ENCODE data around the gene NDUFAF8.

NDUFAF8 gene

GRCh38 chr17:81278831-81279230 lies 39.7 kb downstream of the NDUFAF8 start:
- Histone ChIP-seq H3K36me3 (ENCODE audit: control insufficient read depth in 5 of 5, insufficient read depth in 5 of 5, low read length in 5 of 5) (peaks cover 0 to 88% (median 72%) of the 10 kb centered on the region in 5 donors), H3K9me3 (ENCODE audit: control insufficient read depth in 5 of 5, low read length in 5 of 5) (no peaks in the 10 kb centered on the region), H3K4me1 (ENCODE audit: control insufficient read depth in 5 of 5, insufficient read depth in 5 of 5, low read length in 5 of 5) (peaks cover 0 to 13% (median 4%) of the 10 kb centered on the region in 5 donors), H3K4me3 (ENCODE audit: low read depth in 1 of 5, low read length in 5 of 5) (no peak overlapping the region), H3K27ac (ENCODE audit: low read depth, low read length) (no peak overlapping the region), H3K27me3 (ENCODE audit: control insufficient read depth in 5 of 5, insufficient read depth in 4 of 5, low read length in 5 of 5) (no peaks in the 10 kb centered on the region), H3K9ac (ENCODE audit: low read length in 5 of 5) (no peak overlapping the region)

- Histone ChIP-seq H3K9ac (ENCODE audit: low read length in 5 of 5) (no peak overlapping the region), H3K4me1 (ENCODE audit: control insufficient read depth in 5 of 5, insufficient read depth in 5 of 5, low read length in 5 of 5) (peaks cover 0 to 14% (median 4%) of the 10 kb centered on the region in 5 donors), H3K36me3 (ENCODE audit: control insufficient read depth in 5 of 5, insufficient read depth in 5 of 5, low read length in 5 of 5) (peaks cover 0 to 80% (median 65%) of the 10 kb centered on the region in 5 donors), H3K27me3 (ENCODE audit: control insufficient read depth in 5 of 5, insufficient read depth in 4 of 5, low read length in 5 of 5) (no peaks in the 10 kb centered on the region), H3K4me3 (ENCODE audit: low read depth in 1 of 5, low read length in 5 of 5) (no peak overlapping the region), H3K27ac (ENCODE audit: low read depth, low read length) (no peak overlapping the region), H3K9me3 (ENCODE audit: control insufficient read depth in 5 of 5, low read length in 5 of 5) (no peaks in the 10 kb centered on the region)
Observed at GRCh38 chr17:81279278-81280275, 40.5 kb downstream of the NDUFAF8 start.

- peaks cover 0 to 73% (median 58%) of the 10 kb centered on the region in 5 donors for H3K36me3 ChIP-seq (ENCODE audit: control insufficient read depth in 5 of 5, insufficient read depth in 5 of 5, low read length in 5 of 5)
- no peaks in the 10 kb centered on the region for H3K9me3 ChIP-seq (ENCODE audit: control insufficient read depth in 5 of 5, low read length in 5 of 5)
- no peak overlapping the region for H3K9ac ChIP-seq (ENCODE audit: low read length in 5 of 5)
- peaks cover 2 to 24% (median 13%) of the 10 kb centered on the region in 5 donors for H3K4me1 ChIP-seq (ENCODE audit: control insufficient read depth in 5 of 5, insufficient read depth in 5 of 5, low read length in 5 of 5)
- H3K27ac ChIP-seq (ENCODE audit: low read depth, low read length), result no peak overlapping the region
- no peak overlapping the region for H3K4me3 ChIP-seq (ENCODE audit: low read depth in 1 of 5, low read length in 5 of 5)
- H3K27me3 ChIP-seq (ENCODE audit: control insufficient read depth in 5 of 5, insufficient read depth in 4 of 5, low read length in 5 of 5), result no peaks in the 10 kb centered on the region
Observed at GRCh38 chr17:81280571-81280970, 41.5 kb downstream of the NDUFAF8 start.

GRCh38 chr17:81282141-81282540 lies 43.0 kb downstream of the NDUFAF8 start:
- no peak overlapping the region for H3K9ac ChIP-seq (ENCODE audit: low read length in 5 of 5)
- no peaks in the 10 kb centered on the region for H3K27me3 ChIP-seq (ENCODE audit: control insufficient read depth in 5 of 5, insufficient read depth in 4 of 5, low read length in 5 of 5)
- peaks cover 0 to 63% (median 47%) of the 10 kb centered on the region in 5 donors for H3K36me3 ChIP-seq (ENCODE audit: control insufficient read depth in 5 of 5, insufficient read depth in 5 of 5, low read length in 5 of 5)
- no peak overlapping the region for H3K27ac ChIP-seq (ENCODE audit: low read depth, low read length)
- peaks cover 4 to 39% (median 29%) of the 10 kb centered on the region in 5 donors for H3K4me1 ChIP-seq (ENCODE audit: control insufficient read depth in 5 of 5, insufficient read depth in 5 of 5, low read length in 5 of 5)
- no peaks in the 10 kb centered on the region for H3K9me3 ChIP-seq (ENCODE audit: control insufficient read depth in 5 of 5, low read length in 5 of 5)
- no peak overlapping the region for H3K4me3 ChIP-seq (ENCODE audit: low read depth in 1 of 5, low read length in 5 of 5)

GRCh38 chr17:81282876-81283275 lies 43.8 kb downstream of the NDUFAF8 start:
- Histone ChIP-seq H3K27me3 (ENCODE audit: control insufficient read depth in 5 of 5, insufficient read depth in 4 of 5, low read length in 5 of 5) (no peaks in the 10 kb centered on the region), H3K9ac (ENCODE audit: low read length in 5 of 5) (no peak overlapping the region), H3K4me3 (ENCODE audit: low read depth in 1 of 5, low read length in 5 of 5) (no peak overlapping the region), H3K27ac (ENCODE audit: low read depth, low read length) (no peak overlapping the region), H3K9me3 (ENCODE audit: control insufficient read depth in 5 of 5, low read length in 5 of 5) (no peaks in the 10 kb centered on the region), H3K36me3 (ENCODE audit: control insufficient read depth in 5 of 5, insufficient read depth in 5 of 5, low read length in 5 of 5) (peaks cover 0 to 64% (median 51%) of the 10 kb centered on the region in 5 donors), H3K4me1 (ENCODE audit: control insufficient read depth in 5 of 5, insufficient read depth in 5 of 5, low read length in 5 of 5) (peaks cover 4 to 42% (median 36%) of the 10 kb centered on the region in 5 donors)

GRCh38 chr17:81285179-81285878 lies 46.2 kb downstream of the NDUFAF8 start:
- H3K4me1 ChIP-seq (ENCODE audit: control insufficient read depth in 5 of 5, insufficient read depth in 5 of 5, low read length in 5 of 5), result peaks cover 4 to 36% (median 31%) of the 10 kb centered on the region in 5 donors
- peak overlapping the region in 4 of 5 donors; percentile 42 to 75 (median 64) for H3K9ac ChIP-seq (ENCODE audit: low read length in 5 of 5)
- peak overlapping the region; percentile 87 for H3K27ac ChIP-seq (ENCODE audit: low read depth, low read length)
- H3K9me3 ChIP-seq (ENCODE audit: control insufficient read depth in 5 of 5, low read length in 5 of 5), result no peaks in the 10 kb centered on the region
- peak overlapping the region; percentile 44 to 65 (median 58) for H3K4me3 ChIP-seq (ENCODE audit: low read depth in 1 of 5, low read length in 5 of 5)
- no peaks in the 10 kb centered on the region for H3K27me3 ChIP-seq (ENCODE audit: control insufficient read depth in 5 of 5, insufficient read depth in 4 of 5, low read length in 5 of 5)
- H3K36me3 ChIP-seq (ENCODE audit: control insufficient read depth in 5 of 5, insufficient read depth in 5 of 5, low read length in 5 of 5), result peaks cover 4 to 61% (median 42%) of the 10 kb centered on the region in 5 donors

- H3K9me3 ChIP-seq (ENCODE audit: control insufficient read depth in 5 of 5, low read length in 5 of 5), result no peaks in the 10 kb centered on the region
- peaks cover 4 to 62% (median 39%) of the 10 kb centered on the region in 5 donors for H3K36me3 ChIP-seq (ENCODE audit: control insufficient read depth in 5 of 5, insufficient read depth in 5 of 5, low read length in 5 of 5)
- peak overlapping the region in 3 of 5 donors; percentile 42 to 75 (median 56) for H3K9ac ChIP-seq (ENCODE audit: low read length in 5 of 5)
- H3K27ac ChIP-seq (ENCODE audit: low read depth, low read length), result peak overlapping the region; percentile 87
- H3K4me1 ChIP-seq (ENCODE audit: control insufficient read depth in 5 of 5, insufficient read depth in 5 of 5, low read length in 5 of 5), result peaks cover 4 to 36% (median 31%) of the 10 kb centered on the region in 5 donors
- no peaks in the 10 kb centered on the region for H3K27me3 ChIP-seq (ENCODE audit: control insufficient read depth in 5 of 5, insufficient read depth in 4 of 5, low read length in 5 of 5)
- peak overlapping the region in 4 of 5 donors; percentile 56 to 65 (median 60) for H3K4me3 ChIP-seq (ENCODE audit: low read depth in 1 of 5, low read length in 5 of 5)
Observed at GRCh38 chr17:81285894-81286293, 46.8 kb downstream of the NDUFAF8 start.

GRCh38 chr17:81286491-81287145 lies 47.5 kb downstream of the NDUFAF8 start:
- no peaks in the 10 kb centered on the region for H3K27me3 ChIP-seq (ENCODE audit: control insufficient read depth in 5 of 5, insufficient read depth in 4 of 5, low read length in 5 of 5)
- H3K36me3 ChIP-seq (ENCODE audit: control insufficient read depth in 5 of 5, insufficient read depth in 5 of 5, low read length in 5 of 5), result peaks cover 4 to 58% (median 39%) of the 10 kb centered on the region in 5 donors
- H3K4me3 ChIP-seq (ENCODE audit: low read depth in 1 of 5, low read length in 5 of 5), result peak overlapping the region in 1 of 5 donors; percentile 65
- H3K27ac ChIP-seq (ENCODE audit: low read depth, low read length), result peak overlapping the region; percentile 87
- H3K9ac ChIP-seq (ENCODE audit: low read length in 5 of 5), result peak overlapping the region in 2 of 5 donors; percentile 42 to 75
- H3K9me3 ChIP-seq (ENCODE audit: control insufficient read depth in 5 of 5, low read length in 5 of 5), result no peaks in the 10 kb centered on the region
- peaks cover 4 to 41% (median 34%) of the 10 kb centered on the region in 5 donors for H3K4me1 ChIP-seq (ENCODE audit: control insufficient read depth in 5 of 5, insufficient read depth in 5 of 5, low read length in 5 of 5)

GRCh38 chr17:81287152-81287551 lies 48.0 kb downstream of the NDUFAF8 start:
- H3K9me3 ChIP-seq (ENCODE audit: control insufficient read depth in 5 of 5, low read length in 5 of 5), result no peaks in the 10 kb centered on the region
- H3K27me3 ChIP-seq (ENCODE audit: control insufficient read depth in 5 of 5, insufficient read depth in 4 of 5, low read length in 5 of 5), result no peaks in the 10 kb centered on the region
- no peak overlapping the region for H3K9ac ChIP-seq (ENCODE audit: low read length in 5 of 5)
- no peak overlapping the region for H3K4me3 ChIP-seq (ENCODE audit: low read depth in 1 of 5, low read length in 5 of 5)
- H3K36me3 ChIP-seq (ENCODE audit: control insufficient read depth in 5 of 5, insufficient read depth in 5 of 5, low read length in 5 of 5), result peaks cover 4 to 53% (median 33%) of the 10 kb centered on the region in 5 donors
- H3K27ac ChIP-seq (ENCODE audit: low read depth, low read length), result no peak overlapping the region
- H3K4me1 ChIP-seq (ENCODE audit: control insufficient read depth in 5 of 5, insufficient read depth in 5 of 5, low read length in 5 of 5), result peaks cover 4 to 45% (median 35%) of the 10 kb centered on the region in 5 donors

Data from subcutaneous abdominal adipose tissue (tissue), 5 donors.